GM19467 (cell line): ENCODE results near the gene OR2G3.

Experiments
- ATAC-seq: cut with Tn5 transposase; IDR thresholded peaks from one replicate; pipeline ENCODE4 v1.9.1; 2021; ENCODE audit warnings: mild to moderate bottlenecking, moderate library complexity; ENCODE audit not compliant: unreplicated experiment

OR2G3 gene

GRCh38 chr1:247605286-247605685 lies at the start of gene OR2G3:
TSS of gene OR2G3 (plus strand) at chr1:247605586. CDS start at chr1:247605586, 0 bp downstream.
- ATAC-seq: no peak

GRCh38 chr1:247557926-247558674 lies 47.3 kb upstream of the OR2G3 start:
- ATAC-seq: no peak

- ATAC-seq: no peak
Observed at GRCh38 chr1:247561711-247562110, 43.7 kb upstream of the OR2G3 start.

GRCh38 chr1:247562198-247562597 lies 43.2 kb upstream of the OR2G3 start:
- no peak for ATAC-seq

GRCh38 chr1:247574236-247574635 lies 31.1 kb upstream of the OR2G3 start:
- no peak for ATAC-seq

- no peak for ATAC-seq
Observed at GRCh38 chr1:247574664-247575063, 30.7 kb upstream of the OR2G3 start.

- ATAC-seq: no peak
Observed at GRCh38 chr1:247576514-247576913, 28.9 kb upstream of the OR2G3 start.

- no peak for ATAC-seq
Observed at GRCh38 chr1:247578946-247579460, 26.4 kb upstream of the OR2G3 start.

GRCh38 chr1:247588060-247588459 lies 17.3 kb upstream of the OR2G3 start, which contains the start of gene OR2G2:
TSS of gene OR2G2 (plus strand) at chr1:247588360. CDS start at chr1:247588360, 0 bp downstream.
- no peak for ATAC-seq

- ATAC-seq: no peak
Observed at GRCh38 chr1:247613405-247613804, 8.0 kb downstream of the OR2G3 start.

GRCh38 chr1:247614625-247615024 lies 9.2 kb downstream of the OR2G3 start:
- no peak for ATAC-seq

GRCh38 chr1:247627951-247628350 lies 22.6 kb downstream of the OR2G3 start:
- ATAC-seq: no peak

GRCh38 chr1:247638011-247638410 lies 32.6 kb downstream of the OR2G3 start:
- no peak for ATAC-seq

GRCh38 chr1:247638781-247639180 lies 33.4 kb downstream of the OR2G3 start:
- no peak for ATAC-seq

GRCh38 chr1:247639381-247639981 lies 34.1 kb downstream of the OR2G3 start:
- no peak for ATAC-seq

GRCh38 chr1:247642742-247643141 lies 37.4 kb downstream of the OR2G3 start:
- no peak for ATAC-seq

- ATAC-seq: no peak
Observed at GRCh38 chr1:247646867-247647266, 41.5 kb downstream of the OR2G3 start.

GRCh38 chr1:247647864-247648263 lies 42.5 kb downstream of the OR2G3 start:
- ATAC-seq: no peak

GRCh38 chr1:247653040-247653439 lies 47.7 kb downstream of the OR2G3 start:
- ATAC-seq: no peak
